Activated CD4-positive, alpha-beta T cell treated with anti-CD3 and anti-CD28 coated beads for 4 hours (primary cell): ENCODE results near the gene PSMB8.

ENCODE experiments used
- DNase-seq, 2 donors: peaks; one replicate each; pipeline ENCODE4 v3.0.0-alpha.2; 2020

PSMB8 gene

DNA sequence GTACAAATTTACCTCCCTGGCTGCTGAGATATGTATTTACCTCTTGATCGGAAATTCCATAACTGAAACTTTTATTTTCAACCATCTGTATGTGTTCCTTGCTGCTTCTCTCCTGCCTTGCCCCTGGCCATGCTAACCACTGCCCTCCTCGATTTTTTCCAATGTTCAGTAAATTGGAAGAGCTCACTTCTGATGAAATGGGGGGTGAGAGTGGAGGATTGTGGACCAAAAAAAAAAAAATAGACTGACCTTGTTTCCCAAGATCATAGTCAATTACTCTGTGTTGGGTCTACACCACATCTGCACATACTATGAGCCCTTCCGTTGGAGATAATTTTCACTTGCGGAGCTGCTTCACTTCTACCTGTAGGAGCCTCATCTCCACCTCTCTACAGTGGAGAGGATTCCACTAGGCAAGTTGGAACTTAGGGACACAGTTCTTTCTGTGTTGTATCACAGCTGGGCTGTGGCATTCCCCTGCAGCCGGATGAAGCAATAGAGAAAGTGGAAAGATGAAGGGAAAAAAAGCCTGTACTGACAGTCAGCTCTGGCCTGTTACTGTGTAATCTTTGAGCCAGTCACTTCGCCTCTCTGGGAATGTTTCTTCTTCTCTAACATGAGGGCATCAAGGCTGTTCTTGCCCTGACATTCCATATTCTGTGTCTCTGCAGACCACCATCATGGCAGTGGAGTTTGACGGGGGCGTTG lies 11.8 kb upstream of the PSMB8 start:
- DNase-seq: no peak

DNA sequence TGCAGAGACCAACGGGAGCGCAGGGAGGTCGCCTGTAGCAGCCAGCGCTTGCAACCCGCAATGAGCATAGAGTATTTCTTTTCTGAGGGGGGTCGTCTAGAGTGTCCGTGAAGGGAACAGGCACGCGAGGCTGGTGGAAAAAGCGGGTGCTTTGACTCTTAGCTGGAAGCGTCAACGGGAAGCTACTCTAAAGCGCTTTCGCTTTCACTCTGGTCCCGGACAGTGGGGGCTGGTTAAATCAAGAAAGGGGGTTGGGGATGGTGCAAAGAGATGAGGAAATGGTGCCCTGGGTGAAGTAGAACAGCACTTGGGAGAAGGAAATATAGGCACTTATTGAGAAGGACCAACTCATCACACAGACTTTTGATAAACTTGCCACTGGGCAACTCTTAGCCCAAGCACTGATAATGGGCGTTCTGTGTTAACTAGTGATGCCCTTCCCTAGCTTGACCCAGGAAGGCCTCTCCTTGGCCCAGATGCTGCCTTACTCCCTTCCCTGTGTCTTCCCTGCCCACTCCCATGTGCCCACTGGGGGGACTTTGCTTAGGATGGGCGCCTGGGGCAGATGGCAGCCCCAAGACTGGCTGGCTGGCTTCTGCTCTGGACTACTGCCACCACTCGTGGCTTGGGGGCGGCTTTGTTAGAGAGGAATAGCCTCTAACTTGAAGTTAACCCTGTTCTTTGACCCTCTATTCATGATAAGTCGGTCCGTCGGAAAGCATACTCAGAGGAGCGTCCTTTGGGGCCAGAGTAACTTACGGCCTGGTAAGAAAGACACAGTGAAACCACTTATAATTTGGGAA lies 10.7 kb upstream of the PSMB8 start:
- DNase-seq: peak; percentile 72 to 79

DNA sequence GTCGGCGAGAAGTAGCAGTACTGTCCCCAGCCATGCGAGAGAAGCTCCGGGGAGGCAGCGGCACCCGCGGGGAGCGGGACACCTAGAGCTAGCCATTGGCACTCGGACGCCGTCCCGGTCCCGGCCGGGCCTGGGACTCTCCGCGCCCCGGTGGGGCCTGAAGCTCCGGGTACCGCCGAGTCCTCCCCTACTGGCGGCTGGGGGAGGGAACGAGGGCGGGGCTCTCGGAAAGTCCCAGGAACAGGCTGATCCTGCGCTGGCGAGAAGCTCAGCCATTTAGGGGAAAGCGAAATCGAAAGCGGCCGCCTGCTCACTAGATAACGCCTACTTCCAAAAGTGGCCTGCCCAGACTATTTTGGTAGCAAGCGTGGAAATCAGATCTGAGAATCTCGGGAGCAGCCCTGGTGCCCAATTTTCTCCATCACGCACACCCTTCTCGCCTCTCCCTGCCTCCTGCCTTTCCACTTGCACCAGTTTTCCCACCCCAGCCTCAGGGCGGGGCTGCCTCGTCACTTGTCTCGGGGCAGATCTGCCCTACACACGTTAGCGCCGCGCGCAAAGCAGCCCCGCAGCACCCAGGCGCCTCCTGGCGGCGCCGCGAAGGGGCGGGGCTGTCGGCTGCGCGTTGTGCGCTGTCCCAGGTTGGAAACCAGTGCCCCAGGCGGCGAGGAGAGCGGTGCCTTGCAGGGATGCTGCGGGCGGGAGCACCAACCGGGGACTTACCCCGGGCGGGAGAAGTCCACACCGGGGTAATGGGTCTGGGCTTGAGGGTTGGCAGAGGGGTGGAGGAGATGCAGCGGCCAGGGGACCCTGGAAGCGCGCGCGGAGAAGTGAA lies 9.9 kb upstream of the PSMB8 start, which contains the start of the genes PSMB9 and TAP1:
Gene PSMB9 (plus strand): TSS at position 652 of the 835 bp plus-strand sequence. CDS start 38 bp downstream, at position 690.
Gene TAP1 (minus strand): TSS at position 164 of the 835 bp plus-strand sequence. CDS start 68 bp downstream, at position 96.
- DNase-seq: peak; percentile 96 to 97

DNA sequence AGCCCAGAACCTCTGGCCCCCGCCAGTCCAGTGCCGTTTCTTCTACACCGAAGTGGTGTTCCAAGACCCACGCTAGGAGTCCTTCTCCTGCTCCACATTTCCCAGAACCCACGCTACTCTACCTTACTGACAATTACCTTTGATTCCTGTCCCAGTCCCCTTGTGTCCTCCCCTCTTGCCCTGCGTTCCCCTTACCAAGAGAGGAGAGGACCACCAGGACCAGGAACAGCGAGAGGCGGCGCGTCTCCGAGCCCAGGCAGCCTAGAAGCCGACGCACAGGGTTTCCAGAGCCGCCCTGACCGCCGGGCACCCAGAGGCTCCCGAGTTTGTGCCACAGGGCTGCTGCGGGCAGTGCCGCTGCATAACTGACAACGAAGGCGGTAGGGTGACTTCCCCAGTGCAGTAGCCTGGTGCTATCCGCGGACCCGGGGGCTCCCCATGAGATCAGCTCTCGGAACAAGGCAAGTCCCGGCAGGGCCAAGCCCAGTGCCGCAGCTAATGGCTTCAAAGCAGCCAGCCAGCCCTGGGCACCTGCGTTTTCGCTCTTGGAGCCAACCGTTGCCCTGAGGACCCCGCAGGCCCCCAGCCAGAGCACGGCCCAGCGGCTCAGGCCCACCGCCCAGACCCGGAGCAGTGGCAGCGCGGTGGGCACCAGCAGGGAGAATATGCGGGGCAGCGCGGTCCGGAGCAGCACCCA lies 9.1 kb upstream of the PSMB8 start:
- DNase-seq: peak; percentile 55 to 60

DNA sequence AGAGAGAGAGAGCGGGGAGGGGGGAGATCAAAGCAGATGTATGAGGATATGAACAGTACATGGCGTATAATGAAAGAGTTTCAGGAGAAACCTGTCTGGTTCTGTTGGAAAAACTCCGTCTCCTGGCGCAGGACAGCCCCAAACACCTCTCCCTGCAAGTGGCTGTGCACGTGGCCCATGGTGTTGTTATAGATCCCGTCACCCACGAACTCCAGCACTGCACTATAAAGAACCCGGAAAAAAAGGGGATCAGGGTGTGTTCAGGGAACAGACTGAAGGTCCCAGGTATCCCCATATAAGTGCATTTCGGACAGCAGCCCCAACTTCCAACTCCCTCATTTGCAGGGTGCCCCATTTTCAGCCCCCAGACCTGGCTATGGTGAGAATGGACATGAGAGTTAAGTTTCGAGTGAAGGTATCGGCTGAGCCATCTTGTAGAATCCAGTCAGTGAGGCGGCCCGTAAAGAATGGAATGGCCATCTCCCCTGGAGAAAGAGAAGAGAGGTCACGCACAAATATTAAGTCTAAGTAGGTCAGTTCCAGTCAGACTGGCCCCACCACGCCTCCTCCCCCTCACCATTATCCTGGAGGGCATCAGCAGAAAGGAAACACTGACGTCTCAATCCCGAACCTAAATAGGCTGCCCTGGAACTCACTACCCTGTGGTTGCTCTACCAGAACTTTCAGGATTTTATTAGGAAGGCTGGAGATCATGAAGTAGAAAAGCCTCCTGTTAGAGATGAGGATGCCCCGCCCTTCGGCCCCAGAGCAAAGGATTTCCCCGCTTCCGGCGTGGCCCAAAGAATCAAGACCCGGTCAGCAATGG lies 8.4 kb upstream of the PSMB8 start:
- DNase-seq: peak in 1 of 2 donors; percentile 39

DNA sequence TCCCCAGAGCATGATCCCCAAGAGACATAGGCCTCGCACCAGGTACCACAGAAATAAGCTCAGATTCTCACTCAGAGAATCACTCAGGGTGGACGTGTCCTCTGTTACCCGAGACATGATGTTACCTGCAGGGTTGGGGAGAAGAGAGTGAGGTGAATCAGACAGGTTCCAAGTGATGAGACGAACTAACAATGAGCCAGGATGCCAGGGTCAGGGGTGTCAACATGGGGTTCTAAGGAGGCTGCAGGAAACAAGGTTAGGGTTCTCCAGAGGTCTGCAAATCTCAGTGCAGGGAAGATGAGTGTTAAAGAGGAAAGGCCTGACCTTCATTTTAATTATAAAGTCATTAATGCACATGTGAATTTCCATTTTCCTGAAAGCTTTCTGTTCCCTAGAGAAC lies 7.2 kb upstream of the PSMB8 start:
- DNase-seq: no peak

DNA sequence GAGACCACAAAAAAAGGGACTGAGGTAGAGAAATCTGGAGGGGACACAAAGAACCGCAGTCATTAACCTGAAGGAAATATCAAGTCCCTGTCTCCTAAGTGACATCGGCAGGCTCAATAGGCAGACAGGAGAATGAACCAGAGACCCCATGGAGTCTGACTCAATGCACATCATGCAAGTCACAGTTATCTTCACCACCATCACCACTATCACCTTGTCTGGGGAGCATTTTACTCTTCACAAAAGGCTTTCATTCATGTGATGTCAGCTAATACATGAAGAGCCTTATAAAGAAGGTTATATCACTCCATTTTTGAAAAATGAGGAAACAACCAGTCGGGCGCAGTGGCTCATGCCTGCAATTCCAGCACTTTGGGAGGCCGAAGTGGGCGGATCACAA lies 5.3 kb upstream of the PSMB8 start:
- DNase-seq: no peak

DNA sequence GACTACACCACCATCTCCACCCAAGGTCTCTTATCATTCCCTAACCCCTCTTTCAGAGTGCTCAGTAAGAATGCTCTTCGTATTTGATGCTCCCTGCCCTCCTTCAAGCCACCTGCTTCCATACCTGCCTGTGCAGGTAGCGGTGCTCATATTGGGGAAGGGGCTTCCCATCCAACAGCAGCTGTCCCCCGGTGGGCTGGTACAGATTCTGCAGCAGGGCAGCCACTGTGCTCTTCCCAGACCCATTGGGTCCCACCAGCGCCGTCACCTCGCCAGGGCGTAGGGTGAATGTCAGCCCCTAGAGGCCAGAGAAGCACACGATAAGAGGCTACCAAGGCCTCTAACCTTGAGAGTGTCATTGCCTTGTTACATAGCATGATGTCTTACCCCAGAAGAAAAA lies 3.9 kb upstream of the PSMB8 start:
- DNase-seq: no peak

DNA sequence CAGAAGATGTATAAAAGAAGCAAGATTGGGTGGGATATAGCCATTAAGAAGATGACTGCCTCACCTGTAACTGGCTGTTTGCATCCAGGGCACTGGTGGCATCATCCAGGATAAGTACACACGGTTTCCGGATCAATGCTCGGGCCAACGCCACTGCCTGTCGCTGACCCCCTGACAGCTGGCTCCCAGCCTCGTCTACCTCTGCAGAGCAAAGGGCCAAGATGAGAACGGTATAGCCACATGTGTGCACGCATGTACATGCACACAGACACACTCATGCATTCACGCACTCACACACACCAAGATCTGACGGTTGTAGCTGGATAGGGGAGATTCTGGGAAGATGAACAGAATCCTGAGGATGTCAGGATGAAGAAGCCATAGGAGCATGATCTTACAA lies 3.2 kb upstream of the PSMB8 start:
- no peak for DNase-seq

DNA sequence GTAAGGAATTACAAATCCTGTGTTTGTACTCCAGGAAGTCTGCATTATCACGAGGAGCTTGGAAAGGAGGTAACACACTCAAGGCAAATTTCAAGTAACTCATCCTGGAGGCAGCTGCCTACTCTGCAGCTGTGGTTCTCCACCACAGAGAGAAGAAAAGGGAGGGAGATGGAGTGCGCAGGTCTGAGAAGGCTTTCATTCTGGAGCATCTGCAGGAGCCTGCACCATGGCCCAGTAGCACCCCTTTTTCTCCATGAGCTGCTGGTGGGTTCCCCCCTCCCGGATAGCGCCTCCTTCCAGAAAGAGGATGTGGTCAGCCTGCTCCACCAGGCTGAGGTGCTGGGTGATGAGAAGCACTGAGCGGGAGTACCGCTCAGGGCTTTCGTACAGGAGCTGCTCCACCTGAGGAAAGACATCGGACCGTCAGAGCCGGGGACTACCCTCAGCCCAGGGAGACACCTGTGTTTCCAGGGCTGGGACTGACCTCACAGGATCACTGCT lies 1.6 kb upstream of the PSMB8 start:
- DNase-seq: peak in 1 of 2 donors; percentile 33

DNA sequence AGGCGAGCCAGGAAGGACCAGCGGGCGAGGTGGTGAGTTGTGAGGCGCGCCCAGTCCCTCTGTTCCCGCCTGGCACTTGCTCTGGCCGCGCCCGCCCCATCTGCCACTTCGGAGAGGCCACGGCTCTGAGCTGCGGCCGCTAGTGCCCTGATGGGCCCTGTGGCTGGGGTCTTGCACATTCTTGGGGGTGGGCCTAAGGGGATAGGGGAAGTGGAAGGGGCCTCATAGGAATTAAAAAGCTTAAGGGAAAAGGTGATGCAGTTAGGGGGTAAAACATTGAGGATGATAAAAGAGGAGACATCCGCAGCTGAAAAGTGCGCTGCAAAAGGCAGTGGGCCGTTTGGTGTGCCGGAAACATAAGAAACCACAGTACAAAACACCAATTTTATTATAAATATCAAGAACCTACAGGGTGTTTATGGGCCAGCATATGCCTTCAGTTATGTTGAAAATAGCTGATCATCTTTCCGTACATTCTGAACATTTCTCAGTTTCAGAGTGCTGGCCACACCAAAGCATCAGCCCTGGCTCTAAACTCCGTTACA lies 1.1 kb upstream of the PSMB8 start:
- DNase-seq: no peak

DNA sequence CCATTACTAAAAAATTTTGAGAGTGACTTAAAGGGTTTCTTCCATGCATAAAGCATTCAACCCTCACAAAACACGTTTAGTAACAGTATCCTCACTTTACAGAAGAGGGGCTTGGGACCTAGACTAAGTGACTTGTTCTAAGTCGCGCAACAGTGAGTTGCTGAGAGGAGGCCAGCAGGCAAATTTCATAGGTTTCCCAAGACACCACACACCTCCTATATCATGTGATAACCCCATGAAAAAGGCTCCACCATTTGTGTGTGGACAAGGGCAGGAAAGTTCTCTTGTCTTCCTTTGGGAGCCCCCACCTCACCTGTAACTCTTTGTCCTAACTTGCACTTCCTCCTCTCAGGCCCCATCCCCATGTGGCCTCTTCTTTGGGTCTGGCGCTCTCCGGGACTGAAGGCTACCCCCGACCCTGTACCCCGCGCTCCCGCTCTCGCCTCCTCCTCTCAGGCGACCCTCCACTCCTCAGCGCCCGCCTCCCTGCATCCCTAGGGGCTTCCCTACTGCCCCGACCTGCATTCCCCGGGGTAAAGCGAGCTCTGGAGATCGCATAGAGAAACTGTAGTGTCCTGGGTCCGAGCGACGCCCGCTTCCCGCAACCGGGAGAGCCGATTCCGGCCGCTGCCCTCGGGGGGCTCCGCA lies 392 bp downstream of the PSMB8 start:
- DNase-seq: no peak

DNA sequence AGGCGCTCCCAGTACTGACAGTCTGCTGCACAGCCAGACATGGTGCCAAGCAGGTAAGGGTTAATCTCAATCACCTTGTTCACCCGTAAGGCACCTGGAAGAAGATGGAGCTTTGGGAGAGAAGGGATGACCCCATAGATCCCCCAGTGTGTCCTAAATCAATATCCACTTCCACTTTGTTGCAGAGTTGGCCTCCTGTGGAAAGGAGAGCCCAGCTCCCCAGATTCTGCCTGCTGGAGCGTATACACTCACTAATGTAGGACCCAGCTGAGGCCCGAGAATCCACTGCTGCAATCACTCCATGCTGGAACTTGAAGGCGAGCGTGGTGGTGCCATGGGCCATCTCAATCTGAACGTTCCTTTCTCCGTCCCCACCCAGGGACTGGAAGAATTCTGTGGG lies 1.2 kb downstream of the PSMB8 start:
- DNase-seq: no peak

DNA sequence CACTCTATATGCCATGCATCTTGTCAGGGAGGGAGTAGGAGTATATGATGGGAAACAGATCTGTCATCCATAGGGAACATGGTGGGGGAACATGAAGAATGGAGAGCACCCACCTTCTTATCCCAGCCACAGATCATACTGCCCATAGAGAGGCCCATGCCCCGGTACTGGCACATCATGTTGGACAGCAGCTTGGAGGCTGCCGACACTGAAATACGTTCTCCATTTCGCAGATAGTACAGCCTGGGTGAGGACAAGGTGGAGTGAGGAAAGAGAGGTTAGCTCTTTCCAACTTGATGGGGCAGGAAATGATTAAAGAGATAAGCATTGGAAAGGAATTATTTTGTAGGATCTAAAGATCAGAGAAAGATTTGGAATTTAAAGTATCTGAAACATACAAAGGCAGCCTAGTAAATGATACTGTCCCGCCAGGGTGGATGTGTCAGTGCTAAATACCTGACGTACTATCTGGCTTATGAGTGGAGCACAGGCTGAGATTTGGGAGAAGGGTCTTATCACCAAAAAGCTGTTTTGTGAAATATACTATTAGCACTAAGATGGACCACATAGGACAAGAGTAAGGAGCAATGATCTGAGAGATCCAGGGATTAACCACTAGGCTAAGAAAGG lies 1.7 kb downstream of the PSMB8 start:
- no peak for DNase-seq

DNA sequence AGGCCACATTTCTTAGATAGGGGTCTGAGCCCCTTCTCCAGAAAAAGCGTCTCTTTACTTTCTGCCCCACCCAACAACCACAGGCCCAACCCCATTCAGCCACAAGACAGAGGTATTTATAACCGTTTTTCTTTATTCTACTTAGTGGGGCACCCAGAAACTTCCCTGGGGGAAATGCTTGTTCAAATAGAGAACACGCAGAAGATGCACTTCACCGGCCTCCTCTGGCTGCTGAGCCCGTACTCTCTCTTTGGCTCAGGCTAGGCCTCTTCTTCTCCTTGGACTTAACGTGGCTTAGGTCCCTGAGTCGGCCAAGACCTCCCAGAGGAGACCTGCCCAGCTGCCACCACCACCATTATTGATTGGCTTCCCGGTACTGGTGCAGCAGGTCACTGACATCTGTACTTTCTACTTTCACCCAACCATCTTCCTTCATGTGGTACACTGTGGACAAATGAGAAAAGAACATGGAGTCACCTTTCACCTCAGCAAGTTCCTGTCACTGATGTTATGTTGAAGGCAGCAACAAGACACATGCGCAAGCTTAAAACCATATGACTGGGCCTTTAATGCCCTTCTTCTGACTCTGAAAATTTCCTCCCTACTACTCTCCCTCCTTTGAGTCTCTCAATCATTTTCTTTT lies 3.1 kb downstream of the PSMB8 start:
- no peak for DNase-seq

DNA sequence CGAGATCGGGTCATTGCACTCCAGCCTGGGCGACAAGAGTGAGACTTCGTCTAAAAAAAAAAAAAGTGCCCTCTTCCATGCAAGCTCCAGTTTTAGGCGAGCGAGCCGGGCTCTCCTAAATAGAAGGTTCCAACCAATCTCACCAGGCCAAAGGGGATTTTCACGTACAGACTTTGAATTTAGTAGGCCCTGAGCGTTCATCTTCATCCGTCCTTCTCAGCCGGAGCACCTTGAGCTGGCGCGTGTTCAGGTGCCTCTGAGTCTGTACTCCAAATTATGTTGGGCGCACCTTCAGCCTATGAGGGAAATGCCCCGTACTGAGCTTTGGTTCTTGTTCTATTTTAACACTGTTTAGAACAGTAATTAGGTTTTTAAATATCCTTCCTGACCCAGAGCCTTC lies 4.5 kb downstream of the PSMB8 start:
- no peak for DNase-seq

DNA sequence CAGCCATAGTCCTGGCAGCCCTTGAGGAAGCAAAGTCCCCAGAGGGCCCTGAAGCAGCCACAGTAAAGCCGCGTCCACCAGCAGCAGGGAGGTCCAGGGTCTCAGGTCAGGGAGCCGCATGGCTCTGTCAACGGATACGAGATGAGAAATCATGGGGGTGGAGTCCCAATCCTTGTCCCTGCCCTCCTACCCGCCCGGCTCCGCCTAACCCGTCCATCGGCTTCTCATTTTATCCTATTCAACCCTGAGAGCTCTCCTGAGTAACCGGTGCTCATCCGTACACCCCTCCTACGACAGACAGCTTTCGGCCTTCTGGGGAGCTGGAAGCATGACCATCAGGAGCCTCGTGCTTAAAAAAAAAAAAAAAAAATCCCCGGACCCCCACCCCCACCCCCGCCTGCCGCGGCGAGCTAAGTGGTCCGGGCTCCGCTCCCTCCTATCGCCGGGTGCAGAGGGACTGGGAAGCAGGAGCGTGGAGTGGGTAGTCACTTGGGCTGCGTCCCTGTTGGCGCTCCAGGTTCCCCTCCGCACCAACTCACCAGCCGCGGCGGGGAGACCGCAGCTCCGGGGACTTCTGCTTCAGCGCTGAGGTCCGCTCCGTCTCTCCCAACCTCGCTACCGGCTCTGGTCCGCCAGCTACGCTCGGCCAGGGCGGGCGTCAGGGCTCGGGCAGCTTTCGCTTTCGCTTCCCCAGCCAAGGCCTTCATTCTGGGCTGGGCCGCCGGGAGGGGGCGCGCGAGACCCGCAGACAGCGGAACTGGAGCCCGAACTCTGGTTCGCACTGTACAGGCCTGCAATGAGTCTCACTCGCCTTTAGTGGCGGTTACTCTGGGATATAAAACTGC lies 5.5 kb downstream of the PSMB8 start, which contains the start of gene TAP2:
Gene TAP2 (minus strand): TSS at position 626 of the 845 bp plus-strand sequence. CDS start 506 bp downstream, at position 120.
- DNase-seq: peak; percentile 95 to 98

DNA sequence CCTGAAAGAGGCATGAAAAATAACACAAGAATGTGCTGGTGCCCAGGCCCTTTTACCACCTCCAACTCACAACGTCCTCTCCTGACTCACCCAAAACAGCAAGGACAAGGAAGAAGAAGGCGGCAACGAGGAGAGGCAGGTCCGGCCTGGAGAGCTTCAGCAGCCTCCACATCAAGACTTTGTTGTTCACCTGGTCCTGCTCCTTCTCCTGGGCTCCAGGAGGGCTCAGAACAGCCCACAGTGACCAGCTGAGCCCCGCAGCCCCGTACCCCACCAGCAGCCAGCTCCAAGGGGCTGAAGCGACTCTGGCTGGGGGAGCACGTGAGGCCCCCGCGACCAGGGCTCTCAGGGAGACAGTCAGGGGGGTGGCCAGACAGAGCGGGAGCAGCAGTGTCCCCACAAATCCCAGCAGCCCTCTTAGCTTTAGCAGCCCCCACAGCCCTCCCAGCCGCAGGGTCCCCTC lies 6.2 kb downstream of the PSMB8 start:
- no peak for DNase-seq
